ENCODE data around the gene KDM8.

KDM8 gene

DNA sequence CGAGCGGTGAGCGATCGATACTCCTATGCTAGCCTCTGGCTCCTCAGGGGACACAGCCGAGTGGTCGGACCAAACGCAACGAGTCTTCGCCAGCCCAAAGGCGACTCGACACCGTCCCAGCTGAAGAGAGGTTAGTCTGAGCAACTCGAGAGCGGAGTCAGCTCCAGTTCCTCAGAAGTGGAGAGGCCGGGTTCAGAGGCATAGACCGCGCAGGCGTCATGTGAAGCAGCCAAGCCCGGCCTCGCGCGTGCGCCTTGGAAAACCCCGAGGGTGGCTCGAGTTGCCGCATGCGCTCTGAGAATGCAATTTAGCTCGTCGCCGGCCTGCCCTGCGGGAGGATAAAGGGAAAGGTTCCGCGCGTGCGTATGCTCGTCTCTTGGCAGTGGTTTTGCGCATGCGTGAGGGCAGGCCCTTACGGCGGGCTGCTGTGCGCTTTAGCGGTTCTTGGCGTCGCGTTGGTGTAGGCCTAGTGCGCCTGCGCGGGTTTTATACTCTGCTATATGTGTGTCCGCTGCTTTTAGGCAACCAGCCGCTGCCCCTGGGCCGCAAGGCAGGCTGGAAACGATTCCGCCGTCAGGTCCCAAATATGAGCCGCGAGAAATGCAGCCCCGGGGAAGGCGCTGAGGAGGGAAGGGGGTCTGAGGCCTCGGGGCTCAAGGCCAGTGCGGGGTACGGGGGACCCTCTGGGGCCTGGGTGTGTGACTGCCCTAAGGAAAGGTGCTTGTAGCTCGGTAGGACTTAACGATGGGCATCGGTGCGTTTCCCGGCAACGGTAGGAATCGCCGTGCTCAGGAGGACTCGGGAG is at the start of gene KDM8:
TSS of gene KDM8 (plus strand) at position 20 of the 805 bp plus-strand sequence. CDS start 6,598 bp downstream, outside the sequence.
- DNase-seq (ENCODE audit: low spot score): peak; percentile 99

DNA sequence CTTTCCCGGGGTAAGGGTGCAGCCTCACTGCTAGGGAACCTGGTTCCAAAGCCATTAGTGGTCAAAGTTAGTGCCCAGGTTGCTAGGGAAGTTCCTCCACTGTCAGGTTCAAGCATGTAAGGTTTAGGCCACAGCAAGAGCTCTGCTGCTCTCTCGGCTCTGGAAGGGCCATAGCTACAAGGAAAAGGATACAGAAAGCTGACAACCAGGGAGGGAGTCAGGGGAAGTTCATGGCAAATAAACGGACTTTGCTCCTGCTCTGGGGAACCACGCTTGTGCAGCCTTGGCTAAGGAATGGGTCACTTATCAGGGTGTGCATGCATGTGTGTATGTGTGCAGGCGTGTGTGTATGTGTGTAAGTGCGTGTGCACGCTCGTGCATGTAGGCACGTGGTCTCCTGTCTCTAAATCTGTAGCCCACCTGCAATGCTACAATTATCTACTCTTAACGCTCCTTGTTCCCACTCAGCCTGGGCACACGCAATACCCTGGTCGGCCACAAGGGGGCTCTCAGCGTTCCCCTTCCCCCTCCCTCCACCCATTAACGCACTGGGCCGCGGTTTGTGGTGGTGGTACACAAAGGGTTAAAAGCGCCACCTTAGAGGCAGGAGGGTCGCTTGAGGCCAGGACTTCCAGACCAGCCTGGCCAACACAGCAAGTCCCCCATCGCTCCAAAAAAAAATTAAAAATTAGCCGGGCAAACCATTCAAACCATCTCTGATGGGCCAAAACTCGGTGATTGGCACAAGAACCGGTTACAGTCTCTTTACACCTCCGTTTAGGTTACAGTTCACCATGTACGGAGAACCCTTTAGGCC is 48.4 kb upstream of the KDM8 start:
- DNase-seq (ENCODE audit: low spot score): peak; percentile 80

DNA sequence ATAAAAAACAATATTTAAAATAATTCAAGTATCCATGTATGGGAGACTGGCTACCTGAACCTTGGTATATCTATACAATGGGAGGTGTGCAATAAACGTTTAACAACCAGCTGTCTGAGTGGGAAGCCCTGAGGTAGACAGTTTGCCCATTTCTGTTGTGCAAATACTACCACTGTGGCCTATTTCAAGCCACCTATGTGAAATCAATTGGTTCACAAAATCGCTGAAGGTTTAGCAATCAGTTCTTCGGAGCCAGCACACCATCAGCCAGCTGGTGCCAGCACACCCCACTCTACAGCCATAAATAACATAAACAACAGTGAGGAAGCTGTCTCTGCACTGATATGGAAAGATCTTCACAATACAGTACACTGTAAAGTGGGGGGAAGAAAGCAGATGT is 46.7 kb upstream of the KDM8 start:
- DNase-seq (ENCODE audit: low spot score): no peak

DNA sequence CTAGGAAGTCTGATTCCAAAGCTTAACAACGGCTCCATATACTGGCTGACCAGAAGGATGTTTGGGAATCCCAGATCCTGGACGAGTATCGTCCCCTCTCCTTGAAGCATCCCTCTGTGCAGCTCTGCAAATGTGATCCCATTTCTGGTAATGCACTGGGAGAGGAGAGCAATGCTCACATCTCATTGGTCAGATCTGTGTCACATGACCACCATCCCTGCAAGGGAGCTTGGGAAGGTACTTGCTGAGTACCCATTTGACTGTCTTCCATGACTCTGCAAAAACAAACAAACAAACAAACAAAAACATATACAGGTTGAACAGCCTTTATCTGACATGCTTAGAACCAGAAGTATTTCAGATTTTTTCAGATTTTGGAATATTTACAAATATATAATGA is 41.9 kb upstream of the KDM8 start:
- no peak for DNase-seq (ENCODE audit: low spot score)

DNA sequence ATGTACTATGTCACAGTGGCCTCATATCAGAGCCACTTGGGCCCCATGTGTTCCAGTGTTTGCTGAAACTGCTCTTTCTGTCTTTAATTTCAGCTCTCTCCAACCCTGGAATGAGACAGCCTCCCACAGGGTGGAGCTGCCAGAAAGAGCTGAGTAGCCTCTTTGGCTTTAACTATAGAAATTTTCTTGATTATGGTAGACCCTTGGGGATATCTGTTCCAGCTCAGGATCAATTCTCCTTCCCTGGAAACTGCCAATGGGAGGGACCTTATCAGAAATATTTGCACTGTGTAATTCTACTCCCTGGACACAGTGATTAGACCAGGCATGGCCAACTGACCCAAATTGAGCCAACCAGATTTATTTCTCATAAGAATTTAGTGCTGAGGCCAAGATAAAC is 39.0 kb upstream of the KDM8 start:
- DNase-seq (ENCODE audit: low spot score): no peak

DNA sequence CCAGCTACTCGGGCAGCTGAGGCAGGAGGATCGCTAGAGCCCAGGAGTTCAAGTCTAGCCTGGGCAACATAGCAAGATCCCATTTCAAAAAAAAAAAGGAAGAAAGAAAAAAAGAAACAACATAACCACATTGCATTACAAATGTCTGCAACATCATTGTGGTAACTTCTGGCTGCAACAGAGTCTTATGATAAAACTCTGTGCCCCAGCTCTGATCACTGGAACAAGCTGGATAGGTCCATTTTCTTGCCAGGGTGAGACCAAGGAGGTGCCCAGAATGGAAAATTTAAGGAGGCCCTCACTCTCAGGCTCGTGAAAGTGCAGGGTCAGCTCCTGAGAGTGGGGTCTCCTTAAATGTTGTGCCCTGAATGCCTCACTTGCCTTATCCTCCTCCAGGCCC is 37.8 kb upstream of the KDM8 start:
- no peak for DNase-seq (ENCODE audit: low spot score)

DNA sequence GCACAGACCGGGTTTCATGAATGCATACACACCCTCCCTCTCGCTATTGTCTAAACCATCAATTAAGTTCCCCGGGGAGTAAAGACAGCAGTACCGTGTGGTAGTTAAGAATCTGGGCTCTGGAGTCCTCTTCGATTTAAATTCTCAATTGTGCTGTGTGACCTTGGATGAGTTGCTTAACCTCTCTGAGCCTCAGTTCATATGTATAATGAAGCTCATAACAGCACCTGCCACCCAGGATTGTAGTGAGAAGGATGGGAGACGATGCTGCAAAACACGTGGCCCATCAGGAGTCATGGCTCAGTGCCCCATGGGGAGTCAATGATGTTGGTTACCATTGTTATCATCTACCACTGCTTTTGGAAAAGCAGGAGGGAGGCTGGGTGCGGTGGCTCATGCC is 34.5 kb upstream of the KDM8 start:
- no peak for DNase-seq (ENCODE audit: low spot score)

DNA sequence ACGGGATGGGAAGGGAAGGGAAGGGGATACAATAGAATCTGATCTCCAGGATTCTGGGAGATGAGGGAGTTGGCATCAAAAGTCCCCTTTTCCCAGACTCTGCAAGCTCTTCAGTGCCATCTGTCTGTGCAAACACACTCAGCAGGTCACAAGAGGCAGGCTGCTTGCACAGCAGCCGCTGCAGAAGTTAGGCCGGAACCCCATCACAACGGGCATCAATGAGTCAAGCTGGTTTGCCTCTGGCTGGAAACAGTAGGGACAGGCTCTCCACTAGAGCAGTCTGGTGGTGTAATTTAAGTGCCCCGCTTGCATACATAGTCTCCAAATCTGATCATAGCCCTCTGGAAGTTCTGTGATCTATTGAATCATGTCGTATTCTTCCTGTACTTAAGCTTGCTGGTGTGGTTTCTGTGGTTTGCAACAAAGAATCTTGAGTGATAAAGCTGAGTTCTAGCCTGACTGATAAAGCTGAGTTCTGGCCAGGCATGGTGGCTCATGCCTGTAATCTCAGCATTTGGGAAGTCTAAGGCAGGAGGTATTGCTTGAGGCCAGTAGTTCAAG is 33.7 kb upstream of the KDM8 start:
- no peak for DNase-seq (ENCODE audit: low spot score)

DNA sequence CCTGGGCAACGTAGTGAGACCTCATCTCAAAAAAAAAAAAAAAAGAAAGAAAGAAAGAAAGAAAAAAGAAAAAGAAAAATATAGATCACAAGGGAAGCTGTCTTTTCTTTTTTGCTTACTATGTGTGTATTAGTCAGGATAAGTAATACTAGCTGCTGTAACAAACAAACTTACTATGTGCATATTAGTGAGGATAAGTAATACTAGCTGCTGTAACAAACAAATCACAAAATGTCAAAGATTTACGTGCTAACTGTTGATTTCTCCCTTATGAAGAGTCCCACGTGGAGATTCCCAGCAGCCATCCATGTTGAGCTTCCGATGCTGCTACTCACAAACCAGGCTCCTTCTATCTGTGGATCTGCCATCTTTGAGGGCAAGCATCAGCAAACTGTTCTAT is 31.7 kb upstream of the KDM8 start:
- DNase-seq (ENCODE audit: low spot score): no peak

DNA sequence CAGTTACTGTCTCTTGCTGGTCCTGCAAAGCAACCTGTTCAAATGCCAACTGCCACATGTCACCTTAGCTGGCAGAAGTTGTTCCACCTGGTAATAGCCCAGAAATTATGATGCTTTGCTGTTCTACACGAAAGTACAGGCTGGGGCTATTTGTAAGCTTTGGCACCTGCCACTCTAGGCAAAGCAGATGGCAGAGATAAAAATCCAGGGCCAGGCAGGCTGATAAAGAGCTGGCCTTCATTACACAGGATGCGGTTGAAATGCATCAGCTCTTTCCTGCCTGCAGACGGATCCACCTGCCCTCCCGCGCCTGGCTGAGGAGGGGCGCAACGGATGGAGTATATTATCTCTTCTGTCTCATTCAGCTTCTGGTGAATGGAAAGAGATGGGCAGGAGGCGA is 29.3 kb upstream of the KDM8 start:
- DNase-seq (ENCODE audit: low spot score): no peak

DNA sequence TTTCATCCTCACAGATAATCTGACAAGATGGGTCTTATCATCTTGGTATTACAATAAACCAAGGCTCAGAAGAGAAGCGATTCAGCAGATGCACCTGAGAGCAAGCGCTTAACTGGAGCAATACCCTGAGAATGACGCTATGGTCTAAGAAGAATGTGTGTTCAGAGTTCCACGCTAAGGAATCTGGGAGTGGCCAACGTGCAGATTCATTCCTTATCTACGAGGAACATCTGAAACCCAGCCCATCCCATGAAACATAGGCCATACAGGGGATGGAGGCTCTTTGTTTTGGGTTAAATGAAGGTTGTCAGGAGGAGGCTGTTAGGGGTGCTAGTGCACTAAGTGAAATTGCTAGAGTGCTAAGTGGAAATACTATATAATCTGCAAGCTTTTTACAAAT is 28.5 kb upstream of the KDM8 start:
- no peak for DNase-seq (ENCODE audit: low spot score)

DNA sequence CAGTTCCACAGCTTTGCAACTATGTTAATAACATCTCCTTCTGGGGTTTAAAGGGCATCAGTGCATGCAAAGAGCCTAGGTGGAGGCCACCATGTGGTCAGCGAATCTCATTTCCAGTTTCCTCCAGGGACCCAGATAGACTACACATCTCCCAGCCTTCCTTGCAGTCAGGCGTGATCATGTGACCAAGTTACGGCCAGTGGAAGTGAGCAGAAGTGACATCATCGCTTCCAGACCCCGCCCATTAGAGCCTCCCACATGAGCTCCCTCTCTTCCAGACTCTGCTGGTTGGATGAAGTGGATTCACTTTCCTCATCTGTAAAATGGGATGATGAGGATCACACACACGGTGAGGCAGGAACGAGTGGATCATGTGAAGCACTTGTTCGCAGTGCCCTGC is 27.4 kb upstream of the KDM8 start:
- no peak for DNase-seq (ENCODE audit: low spot score)

DNA sequence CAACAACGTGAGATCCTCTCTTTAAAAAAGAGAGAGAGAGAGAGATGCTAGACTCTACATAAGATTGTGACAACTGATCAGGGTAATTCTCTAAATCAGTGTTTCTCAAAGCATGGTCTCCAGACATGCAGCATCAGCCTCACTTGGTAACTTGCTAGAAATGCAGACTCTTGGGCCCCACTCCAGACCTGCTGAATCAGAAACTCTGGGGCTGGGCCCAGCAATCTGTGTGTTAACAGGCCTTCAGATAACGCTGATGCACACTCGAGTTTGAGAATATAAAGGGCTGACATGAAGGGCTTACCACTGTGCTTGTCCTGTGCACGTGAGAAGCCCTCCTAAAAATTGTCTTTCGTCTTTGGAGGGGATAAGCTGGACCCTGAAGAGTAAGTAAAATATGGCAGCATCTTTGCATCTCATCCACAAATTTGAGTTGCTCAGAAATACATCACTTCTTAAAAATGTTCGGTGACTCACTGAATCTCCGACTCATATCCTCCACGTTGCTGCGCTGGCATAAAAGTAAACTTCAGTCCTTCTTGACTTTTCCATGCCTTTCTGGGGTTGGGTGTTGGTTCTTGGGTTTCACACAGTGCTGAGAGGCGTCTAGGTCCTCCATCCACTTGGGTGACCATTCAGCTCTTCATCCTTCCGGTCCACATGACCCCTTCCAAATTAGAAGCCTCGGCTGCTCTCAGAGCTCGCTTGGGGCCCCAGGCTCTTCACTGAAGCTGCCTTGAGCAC is 26.1 kb upstream of the KDM8 start:
- no peak for DNase-seq (ENCODE audit: low spot score)

DNA sequence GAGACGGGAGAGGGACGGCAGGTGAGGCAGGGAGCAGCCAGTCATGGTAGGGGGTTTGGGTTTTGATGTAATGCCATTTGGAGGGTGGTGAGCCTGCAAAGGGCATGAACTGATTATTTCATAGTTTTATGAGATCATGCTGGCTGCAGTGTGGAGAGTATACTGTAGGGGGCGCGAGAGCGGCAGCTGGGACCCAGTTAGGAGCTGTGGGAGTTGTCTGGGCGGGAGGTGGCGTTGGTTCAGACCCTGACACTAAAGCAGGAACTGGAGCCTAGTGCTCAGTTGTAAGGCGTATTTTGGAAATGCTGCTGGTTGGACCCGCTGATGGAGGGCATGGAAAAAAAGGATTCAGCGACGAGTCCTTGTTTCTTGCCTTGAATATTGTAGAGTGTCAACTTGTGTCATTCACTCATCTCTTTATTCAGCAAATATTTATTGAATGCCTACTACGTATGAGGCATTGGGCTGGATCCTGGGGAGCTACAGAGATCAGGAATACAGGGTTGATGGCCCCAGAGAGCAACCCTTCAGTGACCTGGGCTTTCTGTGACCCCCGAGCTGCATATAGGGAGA is 23.7 kb upstream of the KDM8 start:
- peak; percentile 87 for DNase-seq (ENCODE audit: low spot score)

DNA sequence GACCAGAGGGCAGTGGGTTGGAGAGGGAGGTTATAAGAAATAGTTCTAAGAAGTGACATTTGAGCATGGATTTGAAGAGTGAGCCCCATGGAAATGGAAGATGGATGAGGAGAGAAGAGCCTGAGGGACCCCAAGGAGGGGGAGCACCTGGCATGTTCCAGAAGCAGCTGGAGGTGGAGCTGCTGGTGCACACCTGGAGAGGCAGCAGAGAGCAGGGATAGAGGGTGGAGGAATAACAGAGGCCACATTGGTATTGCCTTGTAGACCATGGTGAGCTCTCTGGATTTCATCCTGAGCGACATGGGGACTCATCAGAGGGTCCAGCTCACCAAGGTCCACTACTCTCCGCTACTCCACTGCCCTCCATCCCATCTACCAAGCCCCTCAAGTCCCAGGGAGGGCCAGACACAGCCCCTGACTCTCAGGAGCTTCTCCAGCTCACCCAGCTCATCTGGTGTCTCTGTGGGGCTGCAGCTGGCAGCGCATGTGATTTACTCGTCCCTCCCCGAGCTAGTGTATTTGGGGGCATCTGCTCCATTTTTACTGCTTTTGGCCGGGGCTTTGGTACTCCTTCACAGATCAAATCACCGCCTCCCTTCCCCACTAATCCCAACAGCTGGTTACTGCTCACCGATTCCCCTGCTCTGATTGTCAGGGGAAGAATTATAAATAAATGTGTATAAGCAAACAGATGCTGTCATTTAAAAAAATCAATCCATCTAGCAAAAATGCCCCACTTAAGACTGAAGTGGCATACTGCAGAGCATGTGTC is 22.1 kb upstream of the KDM8 start:
- DNase-seq (ENCODE audit: low spot score): no peak

DNA sequence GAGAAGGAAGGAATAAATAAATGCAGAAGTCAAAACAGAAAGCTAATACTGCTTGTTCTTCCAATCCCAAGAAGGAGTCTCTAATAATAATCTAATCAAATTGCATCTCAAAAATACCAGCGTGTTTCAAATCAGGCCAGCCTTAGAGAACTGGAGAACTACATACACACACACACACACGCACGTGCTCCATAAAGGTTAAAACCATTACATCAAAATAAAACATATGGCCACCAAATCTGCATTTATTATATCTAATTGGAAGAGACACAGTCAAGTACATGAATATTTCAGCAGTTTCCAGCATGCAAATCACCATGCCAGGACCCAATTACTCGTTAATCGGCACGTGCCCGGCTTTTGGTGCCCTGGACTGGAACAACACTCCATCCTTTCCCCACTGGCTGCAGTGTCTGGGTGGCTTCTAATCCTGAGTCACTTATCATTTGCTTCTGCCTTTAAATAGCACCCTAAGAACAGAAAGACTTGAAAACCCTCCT is 20.4 kb upstream of the KDM8 start:
- no peak for DNase-seq (ENCODE audit: low spot score)

DNA sequence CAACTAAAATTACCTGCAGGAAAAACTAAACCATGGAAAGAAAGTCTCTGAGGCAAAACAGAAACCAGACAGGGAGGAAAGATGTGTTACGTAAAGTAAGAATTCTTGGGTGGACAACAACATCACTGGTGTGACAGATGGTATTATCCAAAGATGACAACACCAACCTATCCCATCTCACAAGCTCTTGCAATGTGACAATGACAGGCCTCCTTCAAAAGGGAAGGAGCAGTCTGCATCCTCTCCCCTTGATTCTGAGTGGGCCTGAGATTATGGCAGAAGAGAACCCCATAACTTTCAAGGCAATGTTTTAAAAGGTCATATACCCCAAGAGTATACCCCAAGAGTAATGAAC is 17.6 kb upstream of the KDM8 start:
- no peak for DNase-seq (ENCODE audit: low spot score)

DNA sequence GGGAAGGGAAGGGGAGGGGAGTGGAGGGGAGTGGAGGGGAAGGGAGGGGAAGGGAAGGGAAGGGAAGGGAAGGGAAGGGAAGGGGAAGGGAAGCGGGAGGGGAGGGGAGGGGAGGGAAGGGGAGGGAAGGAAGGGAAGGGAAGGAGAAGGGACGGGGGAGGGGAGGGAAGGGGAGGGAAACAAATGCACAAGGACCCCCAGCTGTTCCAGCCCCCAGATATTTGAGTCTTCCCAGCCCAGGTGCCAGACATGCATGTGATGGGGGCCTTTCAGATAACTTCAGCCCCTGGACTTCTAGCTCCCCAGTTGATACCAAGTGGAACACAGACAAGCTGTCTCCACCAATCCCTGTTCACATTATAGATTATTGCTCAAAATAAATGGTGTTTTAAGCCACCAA is 14.7 kb upstream of the KDM8 start:
- DNase-seq (ENCODE audit: low spot score): no peak

DNA sequence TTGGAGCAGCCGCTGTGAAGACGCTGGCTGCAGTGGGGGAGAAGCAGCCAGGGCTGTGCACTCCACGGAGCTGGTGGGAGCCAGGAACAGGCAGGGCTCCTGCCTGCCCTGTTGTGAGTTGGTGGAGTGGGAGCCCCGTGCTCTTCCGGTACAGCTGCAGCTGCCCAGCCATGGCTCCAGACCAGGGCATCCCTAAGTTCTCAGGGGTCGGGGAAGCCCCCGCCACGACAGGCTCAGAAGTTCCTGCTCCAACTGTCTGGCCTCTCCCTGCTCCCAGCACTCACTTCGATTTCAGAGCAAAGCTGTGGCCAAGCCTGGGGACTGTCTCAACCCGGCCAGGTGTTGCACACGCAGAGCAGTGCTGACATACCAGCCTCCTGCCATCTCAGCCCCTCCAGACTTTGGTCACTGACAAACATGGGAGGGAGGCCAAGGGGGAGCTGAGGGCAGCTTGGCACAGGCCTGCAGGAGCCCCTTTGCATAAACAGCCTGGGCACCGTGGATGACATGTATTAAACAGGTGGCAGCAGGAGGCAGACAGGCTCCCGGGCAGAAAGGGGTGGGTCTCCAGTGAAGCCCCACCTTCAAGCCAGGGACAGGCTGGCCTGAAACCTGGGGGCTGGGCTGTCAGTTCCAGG is 13.9 kb upstream of the KDM8 start:
- no peak for DNase-seq (ENCODE audit: low spot score)

DNA sequence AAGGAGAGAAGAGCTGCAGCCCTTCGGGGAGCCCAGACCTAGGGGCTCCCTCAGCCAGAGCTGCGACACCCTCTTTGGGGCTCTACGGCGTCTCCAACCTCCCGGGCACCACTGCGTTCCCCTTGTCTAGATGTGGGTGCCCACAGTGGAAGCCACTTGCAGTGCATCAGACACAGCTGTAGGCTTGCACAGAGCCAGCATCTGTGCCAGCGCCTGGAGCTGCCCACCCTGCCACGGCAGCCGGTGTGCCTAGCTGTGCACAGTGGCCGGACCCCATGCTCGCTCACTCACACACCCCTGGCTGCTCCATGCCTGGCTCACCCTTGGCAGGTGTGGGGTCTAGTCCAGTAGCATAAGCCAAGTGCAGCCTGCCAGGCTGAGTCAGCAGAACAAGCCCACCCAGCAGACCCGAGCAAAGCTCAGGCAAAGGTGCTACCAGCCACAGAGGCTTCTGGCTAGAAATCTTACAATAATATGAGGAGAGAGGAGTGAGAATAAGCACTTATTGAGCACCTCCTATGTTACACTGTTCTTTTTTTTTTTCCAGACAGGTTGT is 12.9 kb upstream of the KDM8 start:
- DNase-seq (ENCODE audit: low spot score): no peak
